CD1c-positive myeloid dendritic cell (primary cell): ENCODE data around the gene LCT.
A peak's percentile ranks its signal among the peaks of the same experiment; 100 is the strongest.
"Not testable (repeated sequence)": the region's sequence is repeated elsewhere in the genome, so short reads cannot be mapped to it uniquely, and the experiment has no call there.

Experiments
- DNase-seq: peaks from one replicate; pipeline ENCODE4 v3.0.0-alpha.2; 2016; ENCODE audit errors: extremely low spot score

LCT gene

GRCh38 chr2:135836596-135837270 is at the start of gene LCT:
LCT (minus strand) TSS chr2:135837184; CDS start chr2:135837169, 15 bp downstream.
- no peak for DNase-seq

- no peak for DNase-seq
These were observed 48.7 kb upstream of the LCT start for GRCh38 chr2:135885709-135886108.

- no peak for DNase-seq
These were observed 45.4 kb upstream of the LCT start for GRCh38 chr2:135882415-135882814.

- DNase-seq: not testable (repeated sequence)
These were observed 39.8 kb upstream of the LCT start for GRCh38 chr2:135876770-135877169.

GRCh38 chr2:135876066-135876711 is 39.2 kb upstream of the LCT start, which contains the start of gene MCM6:
MCM6 (minus strand) TSS chr2:135876443; CDS start chr2:135876365, 78 bp downstream.
- peak; percentile 99 for DNase-seq

- peak; percentile 55 for DNase-seq
These were observed 38.6 kb upstream of the LCT start for GRCh38 chr2:135875491-135876065.

GRCh38 chr2:135874777-135875365 is 37.9 kb upstream of the LCT start:
- DNase-seq: no peak

GRCh38 chr2:135870571-135870970 is 33.6 kb upstream of the LCT start:
- no peak for DNase-seq

GRCh38 chr2:135863233-135863632 is 26.2 kb upstream of the LCT start:
- no peak for DNase-seq

GRCh38 chr2:135862718-135863117 is 25.7 kb upstream of the LCT start:
- no peak for DNase-seq

- no peak for DNase-seq
These were observed 16.4 kb upstream of the LCT start for GRCh38 chr2:135853401-135853800.

- no peak for DNase-seq
These were observed 14.9 kb upstream of the LCT start for GRCh38 chr2:135851858-135852257.

GRCh38 chr2:135850892-135851668 is 14.1 kb upstream of the LCT start:
- DNase-seq: no peak

- DNase-seq: no peak
These were observed 12.1 kb upstream of the LCT start for GRCh38 chr2:135849087-135849486.

GRCh38 chr2:135845997-135846396 is 9.0 kb upstream of the LCT start:
- DNase-seq: no peak

- DNase-seq: no peak
These were observed 8.3 kb upstream of the LCT start for GRCh38 chr2:135845257-135845656.

GRCh38 chr2:135844301-135844895 is 7.4 kb upstream of the LCT start:
- DNase-seq: no peak

GRCh38 chr2:135843671-135844070 is 6.7 kb upstream of the LCT start:
- no peak for DNase-seq

- DNase-seq: peak; percentile 19
These were observed 3.6 kb upstream of the LCT start for GRCh38 chr2:135840601-135841000.

- no peak for DNase-seq
These were observed 2.7 kb upstream of the LCT start for GRCh38 chr2:135839713-135840112.

GRCh38 chr2:135838502-135838901 is 1.5 kb upstream of the LCT start:
- DNase-seq: no peak

- no peak for DNase-seq
These were observed 4.1 kb downstream of the LCT start for GRCh38 chr2:135832891-135833290.
